Tibial artery (tissue), 4 donors: ENCODE measurements around the gene CUL3.

Experiments used
- DNase-seq, 2 donors: peaks; one replicate each; pipeline ENCODE4 v3.0.0-alpha.2; 2019
- H3K27ac ChIP-seq, 2 donors: fragments of 200-600 bp; sonication (generic) in 1 of 2; 1 replicate in 1 of 2; 2 replicates in 1 of 2; pipeline ENCODE4 v1.5.1; 2018 to 2019; ENCODE audit warnings: mild to moderate bottlenecking in 1 of 2
- H3K27me3 ChIP-seq, 2 donors: fragments of 200-600 bp; sonication (generic) in 1 of 2; one replicate each; pipeline versions ENCODE4 v1.5.1 to v1.6.0; 2016 to 2019
- H3K36me3 ChIP-seq, 3 donors: fragments of 200-600 bp; sonication (generic) in 2 of 3; one replicate each; pipeline ENCODE4 v1.5.1; 2016 to 2019; ENCODE audit warnings: mild to moderate bottlenecking in 2 of 3
- H3K4me1 ChIP-seq, 4 donors: fragments of 200-600 bp; sonication (generic) in 2 of 4; 1 replicate in 3 of 4; 2 replicates in 1 of 4; pipeline ENCODE4 v1.5.1; 2016 to 2019
- H3K4me3 ChIP-seq, 2 donors: fragments of 200-600 bp; sonication (generic) in 1 of 2; 1 replicate in 1 of 2; 2 replicates in 1 of 2; pipeline ENCODE4 v1.5.1; 2018 to 2019; ENCODE audit warnings: mild to moderate bottlenecking in 2 of 2
- H3K9me3 ChIP-seq, 3 donors: fragments of 200-600 bp; sonication (generic) in 1 of 3; one replicate each; pipeline ENCODE4 v1.5.1; 2016 to 2019
- CTCF ChIP-seq, 2 experiments: fragments of 200-600 bp in 1 of 2; fragments of 450-650 bp in 1 of 2; IDR thresholded peaks; one replicate each; pipeline ENCODE4 v1.5.1; 2017 to 2019; ENCODE audit warnings: antibody characterized with exemption in 2 of 2, mild to moderate bottlenecking in 1 of 2, moderate library complexity in 1 of 2
- intact Hi-C: fragments of 100-400 bp; cut with DNase I; formaldehyde crosslinking; loops from one replicate; pipeline ENCODE4 v1.15.0; 2023; ENCODE audit warnings: low total_unique reads

The CUL3 gene

GRCh38 chr2:224546926-224547325 lies 38.2 kb downstream of the CUL3 start:
- peaks cover 0 to 38% (median 7%) of the 10 kb centered on the region in 4 donors for H3K4me1 ChIP-seq
- intact Hi-C loops, result no loop called here
- H3K36me3 ChIP-seq, result peaks cover 0 to 6% (median 4%) of the 10 kb centered on the region in 3 donors
- H3K27ac ChIP-seq, result peak overlapping the region in 1 of 2 donors; percentile 9
- no peak overlapping the region for H3K4me3 ChIP-seq
- DNase-seq, result no peak
- no peaks in the 10 kb centered on the region for H3K27me3 ChIP-seq
- TF ChIP-seq CTCF (IDR thresholded peaks at IDR 0.05), result no peak
- no peaks in the 10 kb centered on the region for H3K9me3 ChIP-seq

- H3K27me3 ChIP-seq, result no peaks in the 10 kb centered on the region
- H3K4me1 ChIP-seq, result peaks cover 0 to 38% (median 7%) of the 10 kb centered on the region in 4 donors
- H3K36me3 ChIP-seq, result peaks cover 0 to 6% (median 4%) of the 10 kb centered on the region in 3 donors
- intact Hi-C loops, result no loop called here
- H3K27ac ChIP-seq, result peak overlapping the region; percentile 9 to 36
- no peak for DNase-seq
- H3K9me3 ChIP-seq, result no peaks in the 10 kb centered on the region
- H3K4me3 ChIP-seq, result no peak overlapping the region
- TF ChIP-seq CTCF (IDR thresholded peaks at IDR 0.05), result no peak
Observed at GRCh38 chr2:224545884-224546644, 39.1 kb downstream of the CUL3 start.

- TF ChIP-seq CTCF (IDR thresholded peaks at IDR 0.05), result no peak
- H3K27me3 ChIP-seq, result no peaks in the 10 kb centered on the region
- H3K4me1 ChIP-seq, result peaks cover 0 to 38% (median 7%) of the 10 kb centered on the region in 4 donors
- no peak for DNase-seq
- intact Hi-C loops, result no loop called here
- H3K27ac ChIP-seq, result no peak overlapping the region
- H3K36me3 ChIP-seq, result peaks cover 0 to 10% (median 4%) of the 10 kb centered on the region in 3 donors
- H3K4me3 ChIP-seq, result no peak overlapping the region
- H3K9me3 ChIP-seq, result no peaks in the 10 kb centered on the region
Observed at GRCh38 chr2:224543939-224544338, 41.2 kb downstream of the CUL3 start.

GRCh38 chr2:224538561-224539138 lies 46.5 kb downstream of the CUL3 start:
- Histone ChIP-seq H3K4me3 (no peak overlapping the region), H3K27ac (no peak overlapping the region)
- intact Hi-C loops, result no loop called here

GRCh38 chr2:224532931-224533330 lies 52.2 kb downstream of the CUL3 start:
- Histone ChIP-seq H3K27me3 (no peaks in the 10 kb centered on the region), H3K9me3 (no peaks in the 10 kb centered on the region), H3K27ac (no peak overlapping the region), H3K4me3 (no peak overlapping the region), H3K36me3 (peaks cover 0 to 5% (median 0%) of the 10 kb centered on the region in 3 donors), H3K4me1 (peaks cover 0 to 22% (median 0%) of the 10 kb centered on the region in 4 donors)
- intact Hi-C loops, result no loop called here
- no peak for TF ChIP-seq CTCF (IDR thresholded peaks at IDR 0.05)
- no peak for DNase-seq

More at GRCh38 chr2:224538561-224539138, 46.5 kb downstream of the CUL3 start:
- peaks cover 0 to 16% (median 0%) of the 10 kb centered on the region in 4 donors for H3K4me1 ChIP-seq
- DNase-seq, result no peak
- no peak for TF ChIP-seq CTCF (IDR thresholded peaks at IDR 0.05)
- H3K27me3 ChIP-seq, result no peaks in the 10 kb centered on the region
- peaks cover 0 to 10% (median 4%) of the 10 kb centered on the region in 3 donors for H3K36me3 ChIP-seq
- no peaks in the 10 kb centered on the region for H3K9me3 ChIP-seq
